ENCODE measurements around the gene RABGEF1. TPM values are rescaled to one million over a fixed set of nuclear protein-coding genes. Genes with fewer than 3 reads are reported as not detected.
"Not testable (repeated sequence)": the region's sequence is repeated elsewhere in the genome, so short reads cannot be mapped to it uniquely, and the experiment has no call there.

RABGEF1 gene
- total RNA-seq, 4 donors from 2014 or later, result 37.2 to 72.4 (median 43.8) TPM

DNA sequence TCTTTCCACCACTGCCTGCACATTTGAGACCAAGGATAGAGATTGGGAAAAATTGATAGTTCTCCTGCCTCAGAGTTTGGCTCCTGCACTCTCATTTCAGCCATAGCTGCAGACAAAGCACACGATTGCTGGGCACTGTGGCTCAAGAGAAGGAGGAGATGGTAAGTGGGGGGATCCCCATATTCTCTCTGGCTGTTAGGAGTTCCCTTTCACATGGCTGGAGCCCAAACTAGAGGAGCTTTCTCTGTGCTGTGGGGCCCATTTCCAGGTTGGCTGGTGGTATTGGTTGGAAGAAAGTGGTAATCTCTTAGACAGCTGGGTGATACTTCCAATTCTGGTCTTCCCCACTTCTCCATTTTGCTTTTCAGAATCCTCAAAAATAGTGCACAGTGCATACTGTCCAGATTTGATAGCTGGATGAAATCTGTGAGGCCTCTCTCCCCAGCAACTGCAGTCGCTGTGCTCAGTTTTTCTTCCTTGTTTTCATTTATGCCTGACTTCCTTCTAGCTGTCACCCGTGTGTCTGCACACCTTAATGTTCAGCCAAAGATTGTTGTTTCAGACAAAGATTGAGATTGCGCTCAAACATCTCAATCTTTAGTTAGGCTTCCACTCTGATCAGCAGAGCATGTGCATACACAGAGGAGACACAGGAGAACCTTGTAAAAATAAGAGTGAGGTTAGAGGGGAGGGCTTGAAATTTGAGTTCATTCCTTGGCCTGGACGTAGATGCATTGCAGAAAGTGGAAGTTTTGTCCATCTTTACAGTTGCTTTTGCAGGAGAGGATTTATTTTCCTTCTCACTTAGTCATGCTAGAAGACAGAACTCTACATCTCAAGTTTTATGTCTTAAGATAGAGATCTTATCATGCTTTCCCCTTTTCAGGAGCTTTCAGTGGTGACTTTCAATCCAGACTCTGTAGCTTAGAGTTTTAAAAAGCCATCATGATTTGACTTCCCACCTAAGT lies 28.6 kb downstream of the RABGEF1 start:
- H3K4me3 ChIP-seq, result no peak overlapping the region
- peaks cover 11% of the 10 kb centered on the region for H3K36me3 ChIP-seq
- TF ChIP-seq POLR2AphosphoS5 (IDR thresholded peaks at IDR 0.05), result no peak
- TF ChIP-seq EP300 (IDR thresholded peaks at IDR 0.05), result no peak
- TF ChIP-seq POLR2A (IDR thresholded peaks at IDR 0.05), result no peak
- TF ChIP-seq, protein P1, sequence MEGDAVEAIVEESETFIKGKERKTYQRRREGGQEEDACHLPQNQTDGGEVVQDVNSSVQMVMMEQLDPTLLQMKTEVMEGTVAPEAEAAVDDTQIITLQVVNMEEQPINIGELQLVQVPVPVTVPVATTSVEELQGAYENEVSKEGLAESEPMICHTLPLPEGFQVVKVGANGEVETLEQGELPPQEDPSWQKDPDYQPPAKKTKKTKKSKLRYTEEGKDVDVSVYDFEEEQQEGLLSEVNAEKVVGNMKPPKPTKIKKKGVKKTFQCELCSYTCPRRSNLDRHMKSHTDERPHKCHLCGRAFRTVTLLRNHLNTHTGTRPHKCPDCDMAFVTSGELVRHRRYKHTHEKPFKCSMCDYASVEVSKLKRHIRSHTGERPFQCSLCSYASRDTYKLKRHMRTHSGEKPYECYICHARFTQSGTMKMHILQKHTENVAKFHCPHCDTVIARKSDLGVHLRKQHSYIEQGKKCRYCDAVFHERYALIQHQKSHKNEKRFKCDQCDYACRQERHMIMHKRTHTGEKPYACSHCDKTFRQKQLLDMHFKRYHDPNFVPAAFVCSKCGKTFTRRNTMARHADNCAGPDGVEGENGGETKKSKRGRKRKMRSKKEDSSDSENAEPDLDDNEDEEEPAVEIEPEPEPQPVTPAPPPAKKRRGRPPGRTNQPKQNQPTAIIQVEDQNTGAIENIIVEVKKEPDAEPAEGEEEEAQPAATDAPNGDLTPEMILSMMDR (IDR thresholded peaks at IDR 0.05), result no peak
- H3K4me1 ChIP-seq, result peaks cover 3% of the 10 kb centered on the region
- H3K27me3 ChIP-seq, result no peaks in the 10 kb centered on the region
- no peak for DNase-seq (ENCODE audit: low spot score in 2 of 2)
- H3K27ac ChIP-seq, result no peak overlapping the region
- no peaks in the 10 kb centered on the region for H3K9me3 ChIP-seq
- 83% methylated on average over 5 of the region's 5 CpGs for WGBS

- no peak for DNase-seq (ENCODE audit: low spot score in 2 of 2)
- WGBS, result 62% methylated on average over 5 of the region's 5 CpGs
- TF ChIP-seq POLR2AphosphoS5 (IDR thresholded peaks at IDR 0.05) (no peak), POLR2A (IDR thresholded peaks at IDR 0.05) (no peak), EP300 (IDR thresholded peaks at IDR 0.05) (no peak)
- TF ChIP-seq, protein P1 (IDR thresholded peaks at IDR 0.05), result no peak
Measured at GRCh38 chr7:66769833-66770512, 29.4 kb downstream of the RABGEF1 start.

GRCh38 chr7:66771795-66772194 lies 31.3 kb downstream of the RABGEF1 start:
- H3K4me3 ChIP-seq, result no peak overlapping the region
- no peaks in the 10 kb centered on the region for H3K27me3 ChIP-seq
- peaks cover 37% of the 10 kb centered on the region for H3K36me3 ChIP-seq
- no peak for DNase-seq (ENCODE audit: low spot score in 2 of 2)
- 86% methylated on average over 9 of the region's 9 CpGs for WGBS
- H3K4me1 ChIP-seq, result peaks cover 3% of the 10 kb centered on the region
- no peaks in the 10 kb centered on the region for H3K9me3 ChIP-seq
- TF ChIP-seq EP300 (IDR thresholded peaks at IDR 0.05) (no peak), POLR2AphosphoS5 (IDR thresholded peaks at IDR 0.05) (no peak), POLR2A (IDR thresholded peaks at IDR 0.05) (no peak)
- TF ChIP-seq, protein P1 (IDR thresholded peaks at IDR 0.05), result no peak
- H3K27ac ChIP-seq, result no peak overlapping the region

More at GRCh38 chr7:66769833-66770512, 29.4 kb downstream of the RABGEF1 start:
- Histone ChIP-seq H3K27me3 (no peaks in the 10 kb centered on the region), H3K27ac (no peak overlapping the region), H3K4me1 (peaks cover 3% of the 10 kb centered on the region), H3K4me3 (no peak overlapping the region), H3K9me3 (no peaks in the 10 kb centered on the region), H3K36me3 (peaks cover 19% of the 10 kb centered on the region)

GRCh38 chr7:66773744-66774143 lies 33.2 kb downstream of the RABGEF1 start:
- H3K9me3 ChIP-seq; DNase-seq (ENCODE audit: low spot score in 2 of 2); H3K27me3 ChIP-seq; H3K4me1 ChIP-seq; H3K27ac ChIP-seq; H3K4me3 ChIP-seq: not testable (repeated sequence)
- H3K36me3 ChIP-seq, result peaks cover 55% of the 10 kb centered on the region
- 93% methylated on average over 4 of the region's 4 CpGs for WGBS

- not testable (repeated sequence) for H3K4me3 ChIP-seq; H3K4me1 ChIP-seq; DNase-seq (ENCODE audit: low spot score in 2 of 2); H3K27me3 ChIP-seq; H3K9me3 ChIP-seq; H3K27ac ChIP-seq
- peaks cover 74% of the 10 kb centered on the region for H3K36me3 ChIP-seq
- 96% methylated on average over 5 of the region's 5 CpGs for WGBS
Measured at GRCh38 chr7:66776383-66776782, 35.9 kb downstream of the RABGEF1 start.

GRCh38 chr7:66776800-66777442 lies 36.4 kb downstream of the RABGEF1 start:
- H3K27me3 ChIP-seq, result no peaks in the 10 kb centered on the region
- H3K27ac ChIP-seq, result no peak overlapping the region
- 91% methylated on average over 2 of the region's 2 CpGs for WGBS
- H3K4me3 ChIP-seq, result no peak overlapping the region
- TF ChIP-seq, protein P1 (IDR thresholded peaks at IDR 0.05), result no peak
- no peak for TF ChIP-seq POLR2AphosphoS5 (IDR thresholded peaks at IDR 0.05)
- TF ChIP-seq EP300 (IDR thresholded peaks at IDR 0.05), result no peak
- no peak for TF ChIP-seq POLR2A (IDR thresholded peaks at IDR 0.05)
- peaks cover 80% of the 10 kb centered on the region for H3K36me3 ChIP-seq
- no peak for DNase-seq (ENCODE audit: low spot score in 2 of 2)
- H3K4me1 ChIP-seq, result no peaks in the 10 kb centered on the region
- H3K9me3 ChIP-seq, result no peaks in the 10 kb centered on the region
